ENCODE results near the gene ACTR10. TPM values are rescaled to one million over a fixed set of nuclear protein-coding genes. Genes with fewer than 3 reads are reported as not detected.

The ACTR10 gene
- total and polyA plus RNA-seq, 9 of the 15 experiments (the other 6 are each of a cell fraction or from before 2014, with no cell fraction given): 22.0 to 66.1 (median 34.1) TPM

DNA sequence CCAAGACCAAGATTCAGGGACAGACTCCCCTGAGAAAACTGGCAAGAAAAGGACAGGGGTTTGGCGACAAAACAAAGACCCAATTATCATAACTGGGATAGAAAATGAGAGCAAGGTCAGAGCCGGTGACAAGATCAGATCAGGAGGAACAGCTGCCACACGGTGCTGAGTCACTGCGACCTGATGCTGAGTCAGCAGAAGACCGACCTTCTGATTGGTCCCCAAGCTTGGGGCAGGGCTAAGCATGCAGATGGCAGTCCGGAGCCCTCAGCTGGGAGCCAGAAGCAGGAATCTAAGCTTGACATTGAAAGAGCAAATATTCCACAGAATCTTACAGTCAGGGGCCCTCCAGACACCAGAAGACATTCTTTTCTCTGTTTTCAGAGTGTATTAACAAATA, 28.9 kb upstream of the ACTR10 start (continued):
- TF ChIP-seq, protein P1, sequence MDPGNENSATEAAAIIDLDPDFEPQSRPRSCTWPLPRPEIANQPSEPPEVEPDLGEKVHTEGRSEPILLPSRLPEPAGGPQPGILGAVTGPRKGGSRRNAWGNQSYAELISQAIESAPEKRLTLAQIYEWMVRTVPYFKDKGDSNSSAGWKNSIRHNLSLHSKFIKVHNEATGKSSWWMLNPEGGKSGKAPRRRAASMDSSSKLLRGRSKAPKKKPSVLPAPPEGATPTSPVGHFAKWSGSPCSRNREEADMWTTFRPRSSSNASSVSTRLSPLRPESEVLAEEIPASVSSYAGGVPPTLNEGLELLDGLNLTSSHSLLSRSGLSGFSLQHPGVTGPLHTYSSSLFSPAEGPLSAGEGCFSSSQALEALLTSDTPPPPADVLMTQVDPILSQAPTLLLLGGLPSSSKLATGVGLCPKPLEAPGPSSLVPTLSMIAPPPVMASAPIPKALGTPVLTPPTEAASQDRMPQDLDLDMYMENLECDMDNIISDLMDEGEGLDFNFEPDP (CRISPR knock-in tag; IDR thresholded peaks at IDR 0.05): no peak
- no peak for TF ChIP-seq SUPT5H (IDR thresholded peaks at IDR 0.05)
- no peak for TF ChIP-seq FOXP1 (CRISPR knock-in tag; IDR thresholded peaks at IDR 0.05)
- no peak for TF ChIP-seq PHF21A (IDR thresholded peaks at IDR 0.05; ENCODE audit: borderline replicate concordance, low read depth)
- no peak for TF ChIP-seq HNRNPUL1 (IDR thresholded peaks at IDR 0.05; ENCODE audit: low read length)
- no peak for TF ChIP-seq ZNF79 (CRISPR knock-in tag; IDR thresholded peaks at IDR 0.05; ENCODE audit: low read depth)
- TF ChIP-seq BACH1 (tag; IDR thresholded peaks at IDR 0.05): peak; percentile 99
- TF ChIP-seq STAT5A (IDR thresholded peaks at IDR 0.05; ENCODE audit: borderline replicate concordance, low read length): no peak
- TF ChIP-seq CBX2 (IDR thresholded peaks at IDR 0.05; ENCODE audit: insufficient read depth, low read length, poor library complexity, severe bottlenecking): no peak
- TF ChIP-seq, protein P2, sequence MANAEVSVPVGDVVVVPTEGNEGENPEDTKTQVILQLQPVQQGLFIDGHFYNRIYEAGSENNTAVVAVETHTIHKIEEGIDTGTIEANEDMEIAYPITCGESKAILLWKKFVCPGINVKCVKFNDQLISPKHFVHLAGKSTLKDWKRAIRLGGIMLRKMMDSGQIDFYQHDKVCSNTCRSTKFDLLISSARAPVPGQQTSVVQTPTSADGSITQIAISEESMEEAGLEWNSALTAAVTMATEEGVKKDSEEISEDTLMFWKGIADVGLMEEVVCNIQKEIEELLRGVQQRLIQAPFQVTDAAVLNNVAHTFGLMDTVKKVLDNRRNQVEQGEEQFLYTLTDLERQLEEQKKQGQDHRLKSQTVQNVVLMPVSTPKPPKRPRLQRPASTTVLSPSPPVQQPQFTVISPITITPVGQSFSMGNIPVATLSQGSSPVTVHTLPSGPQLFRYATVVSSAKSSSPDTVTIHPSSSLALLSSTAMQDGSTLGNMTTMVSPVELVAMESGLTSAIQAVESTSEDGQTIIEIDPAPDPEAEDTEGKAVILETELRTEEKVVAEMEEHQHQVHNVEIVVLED (CRISPR knock-in tag; IDR thresholded peaks at IDR 0.05): no peak
- TF ChIP-seq TAF15 (IDR thresholded peaks at IDR 0.05; ENCODE audit: low read depth, low read length): no peak
- TF ChIP-seq ELF4 (CRISPR knock-in tag; IDR thresholded peaks at IDR 0.05): no peak
- TF ChIP-seq, protein P3, sequence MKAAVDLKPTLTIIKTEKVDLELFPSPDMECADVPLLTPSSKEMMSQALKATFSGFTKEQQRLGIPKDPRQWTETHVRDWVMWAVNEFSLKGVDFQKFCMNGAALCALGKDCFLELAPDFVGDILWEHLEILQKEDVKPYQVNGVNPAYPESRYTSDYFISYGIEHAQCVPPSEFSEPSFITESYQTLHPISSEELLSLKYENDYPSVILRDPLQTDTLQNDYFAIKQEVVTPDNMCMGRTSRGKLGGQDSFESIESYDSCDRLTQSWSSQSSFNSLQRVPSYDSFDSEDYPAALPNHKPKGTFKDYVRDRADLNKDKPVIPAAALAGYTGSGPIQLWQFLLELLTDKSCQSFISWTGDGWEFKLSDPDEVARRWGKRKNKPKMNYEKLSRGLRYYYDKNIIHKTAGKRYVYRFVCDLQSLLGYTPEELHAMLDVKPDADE (conservative IDR thresholded peaks at IDR 0.05; ENCODE audit: control insufficient read depth, low read depth, low read length): no peak
- TF ChIP-seq, protein P4, sequence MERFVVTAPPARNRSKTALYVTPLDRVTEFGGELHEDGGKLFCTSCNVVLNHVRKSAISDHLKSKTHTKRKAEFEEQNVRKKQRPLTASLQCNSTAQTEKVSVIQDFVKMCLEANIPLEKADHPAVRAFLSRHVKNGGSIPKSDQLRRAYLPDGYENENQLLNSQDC (CRISPR knock-in tag; IDR thresholded peaks at IDR 0.05): no peak
- TF ChIP-seq POLR2AphosphoS5 (IDR thresholded peaks at IDR 0.05; ENCODE audit: control insufficient read depth, insufficient read depth, low read depth, low read length): no peak
- TF ChIP-seq ZKSCAN1 (IDR thresholded peaks at IDR 0.05; ENCODE audit: low read depth, low read length): no peak
- TF ChIP-seq GATA2 (CRISPR knock-in tag; IDR thresholded peaks at IDR 0.05): peak; percentile 79
- TF ChIP-seq HMG20B (CRISPR knock-in tag; IDR thresholded peaks at IDR 0.05): no peak
- TF ChIP-seq RBM39 (optimal IDR thresholded peaks at IDR 0.05; ENCODE audit: low read depth, low read length): no peak
- TF ChIP-seq, protein P5, sequence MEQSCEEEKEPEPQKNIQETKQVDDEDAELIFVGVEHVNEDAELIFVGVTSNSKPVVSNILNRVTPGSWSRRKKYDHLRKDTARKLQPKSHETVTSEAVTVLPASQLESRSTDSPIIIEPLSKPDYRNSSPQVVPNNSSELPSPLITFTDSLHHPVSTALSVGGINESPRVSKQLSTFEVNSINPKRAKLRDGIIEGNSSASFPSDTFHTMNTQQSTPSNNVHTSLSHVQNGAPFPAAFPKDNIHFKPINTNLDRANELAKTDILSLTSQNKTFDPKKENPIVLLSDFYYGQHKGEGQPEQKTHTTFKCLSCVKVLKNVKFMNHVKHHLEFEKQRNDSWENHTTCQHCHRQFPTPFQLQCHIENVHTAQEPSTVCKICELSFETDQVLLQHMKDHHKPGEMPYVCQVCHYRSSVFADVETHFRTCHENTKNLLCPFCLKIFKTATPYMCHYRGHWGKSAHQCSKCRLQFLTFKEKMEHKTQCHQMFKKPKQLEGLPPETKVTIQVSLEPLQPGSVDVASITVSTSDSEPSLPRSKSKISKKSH (CRISPR knock-in tag; IDR thresholded peaks at IDR 0.05): no peak
- no peak for TF ChIP-seq ZNF232 (CRISPR knock-in tag; IDR thresholded peaks at IDR 0.05)
- TF ChIP-seq, protein P6, sequence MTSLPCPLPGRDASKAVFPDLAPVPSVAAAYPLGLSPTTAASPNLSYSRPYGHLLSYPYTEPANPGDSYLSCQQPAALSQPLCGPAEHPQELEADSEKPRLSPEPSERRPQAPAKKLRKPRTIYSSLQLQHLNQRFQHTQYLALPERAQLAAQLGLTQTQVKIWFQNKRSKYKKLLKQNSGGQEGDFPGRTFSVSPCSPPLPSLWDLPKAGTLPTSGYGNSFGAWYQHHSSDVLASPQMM (CRISPR knock-in tag; IDR thresholded peaks at IDR 0.05): no peak
